Fibroblast of skin of scalp (primary cell): ENCODE data around the gene CHTOP.

Experiments used
- DNase-seq: peaks from one replicate; pipeline ENCODE4 v3.0.0-alpha.2; 2013

Gene CHTOP

DNA sequence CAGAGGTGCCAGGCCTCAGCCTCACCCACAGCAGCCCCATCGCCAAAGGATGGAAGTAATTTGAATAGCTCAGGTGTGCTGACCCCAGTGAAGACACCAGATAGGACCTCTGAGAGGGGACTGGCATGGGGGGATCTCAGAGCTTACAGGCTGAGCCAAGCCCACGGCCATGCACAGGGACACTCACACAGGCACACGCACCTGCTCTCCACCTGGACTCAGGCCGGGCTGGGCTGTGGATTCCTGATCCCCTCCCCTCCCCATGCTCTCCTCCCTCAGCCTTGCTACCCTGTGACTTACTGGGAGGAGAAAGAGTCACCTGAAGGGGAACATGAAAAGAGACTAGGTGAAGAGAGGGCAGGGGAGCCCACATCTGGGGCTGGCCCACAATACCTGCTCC, 59.6 kb downstream of the CHTOP start:
- DNase-seq, result no peak
